ENCODE results near the gene UBL7.

DNA sequence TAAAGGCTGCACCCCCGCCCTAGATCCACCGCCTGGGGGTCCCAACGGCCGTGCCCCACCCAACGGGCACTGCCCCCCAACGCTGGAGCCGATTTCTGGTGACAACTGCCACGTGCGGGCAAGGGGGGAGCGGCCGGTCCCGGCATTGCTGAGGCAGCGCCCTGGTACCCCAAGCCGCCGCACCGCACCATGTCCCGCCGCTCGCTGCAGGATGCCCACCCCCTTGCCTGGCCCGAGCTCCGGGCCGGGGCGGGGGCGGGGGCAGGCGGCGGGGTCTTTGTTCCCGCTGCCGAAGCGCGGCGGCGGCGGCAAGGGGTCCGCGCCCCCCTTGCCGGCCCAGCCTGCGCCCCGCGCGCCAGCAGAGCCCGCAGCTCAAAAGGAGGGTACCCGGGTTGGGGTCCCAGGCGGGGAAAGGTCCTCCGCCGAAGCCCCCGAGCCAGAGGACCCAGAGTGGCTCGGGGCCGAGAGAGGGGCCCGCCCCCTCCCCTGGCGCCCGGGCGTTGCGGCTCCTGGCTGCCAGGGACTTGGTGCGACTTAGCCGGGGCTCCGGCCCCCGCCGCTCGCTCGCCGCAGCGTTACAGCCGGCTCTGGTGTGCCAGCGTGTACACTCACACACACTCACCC is 27.9 kb downstream of the UBL7 start:
- TF ChIP-seq, protein P1, sequence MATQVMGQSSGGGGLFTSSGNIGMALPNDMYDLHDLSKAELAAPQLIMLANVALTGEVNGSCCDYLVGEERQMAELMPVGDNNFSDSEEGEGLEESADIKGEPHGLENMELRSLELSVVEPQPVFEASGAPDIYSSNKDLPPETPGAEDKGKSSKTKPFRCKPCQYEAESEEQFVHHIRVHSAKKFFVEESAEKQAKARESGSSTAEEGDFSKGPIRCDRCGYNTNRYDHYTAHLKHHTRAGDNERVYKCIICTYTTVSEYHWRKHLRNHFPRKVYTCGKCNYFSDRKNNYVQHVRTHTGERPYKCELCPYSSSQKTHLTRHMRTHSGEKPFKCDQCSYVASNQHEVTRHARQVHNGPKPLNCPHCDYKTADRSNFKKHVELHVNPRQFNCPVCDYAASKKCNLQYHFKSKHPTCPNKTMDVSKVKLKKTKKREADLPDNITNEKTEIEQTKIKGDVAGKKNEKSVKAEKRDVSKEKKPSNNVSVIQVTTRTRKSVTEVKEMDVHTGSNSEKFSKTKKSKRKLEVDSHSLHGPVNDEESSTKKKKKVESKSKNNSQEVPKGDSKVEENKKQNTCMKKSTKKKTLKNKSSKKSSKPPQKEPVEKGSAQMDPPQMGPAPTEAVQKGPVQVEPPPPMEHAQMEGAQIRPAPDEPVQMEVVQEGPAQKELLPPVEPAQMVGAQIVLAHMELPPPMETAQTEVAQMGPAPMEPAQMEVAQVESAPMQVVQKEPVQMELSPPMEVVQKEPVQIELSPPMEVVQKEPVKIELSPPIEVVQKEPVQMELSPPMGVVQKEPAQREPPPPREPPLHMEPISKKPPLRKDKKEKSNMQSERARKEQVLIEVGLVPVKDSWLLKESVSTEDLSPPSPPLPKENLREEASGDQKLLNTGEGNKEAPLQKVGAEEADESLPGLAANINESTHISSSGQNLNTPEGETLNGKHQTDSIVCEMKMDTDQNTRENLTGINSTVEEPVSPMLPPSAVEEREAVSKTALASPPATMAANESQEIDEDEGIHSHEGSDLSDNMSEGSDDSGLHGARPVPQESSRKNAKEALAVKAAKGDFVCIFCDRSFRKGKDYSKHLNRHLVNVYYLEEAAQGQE (IDR thresholded peaks at IDR 0.05; ENCODE audit: low read depth, low read length): no peak
- no peak for TF ChIP-seq EP300 (IDR thresholded peaks at IDR 0.05; ENCODE audit: borderline replicate concordance in 1 of 2, control insufficient read depth in 1 of 2, low read depth in 2 of 2, low read length in 2 of 2)
- TF ChIP-seq, protein P2, sequence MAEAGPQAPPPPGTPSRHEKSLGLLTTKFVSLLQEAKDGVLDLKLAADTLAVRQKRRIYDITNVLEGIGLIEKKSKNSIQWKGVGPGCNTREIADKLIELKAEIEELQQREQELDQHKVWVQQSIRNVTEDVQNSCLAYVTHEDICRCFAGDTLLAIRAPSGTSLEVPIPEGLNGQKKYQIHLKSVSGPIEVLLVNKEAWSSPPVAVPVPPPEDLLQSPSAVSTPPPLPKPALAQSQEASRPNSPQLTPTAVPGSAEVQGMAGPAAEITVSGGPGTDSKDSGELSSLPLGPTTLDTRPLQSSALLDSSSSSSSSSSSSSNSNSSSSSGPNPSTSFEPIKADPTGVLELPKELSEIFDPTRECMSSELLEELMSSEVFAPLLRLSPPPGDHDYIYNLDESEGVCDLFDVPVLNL (IDR thresholded peaks at IDR 0.05; ENCODE audit: low read depth, low read length): no peak
- TF ChIP-seq, protein P3, sequence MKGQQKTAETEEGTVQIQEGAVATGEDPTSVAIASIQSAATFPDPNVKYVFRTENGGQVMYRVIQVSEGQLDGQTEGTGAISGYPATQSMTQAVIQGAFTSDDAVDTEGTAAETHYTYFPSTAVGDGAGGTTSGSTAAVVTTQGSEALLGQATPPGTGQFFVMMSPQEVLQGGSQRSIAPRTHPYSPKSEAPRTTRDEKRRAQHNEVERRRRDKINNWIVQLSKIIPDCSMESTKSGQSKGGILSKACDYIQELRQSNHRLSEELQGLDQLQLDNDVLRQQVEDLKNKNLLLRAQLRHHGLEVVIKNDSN (IDR thresholded peaks at IDR 0.05; ENCODE audit: borderline replicate concordance, extremely low read length, insufficient read depth, low read depth, low read length): no peak
- no peak for TF ChIP-seq ZNF24 (IDR thresholded peaks at IDR 0.05)
- no peak for TF ChIP-seq EED (IDR thresholded peaks at IDR 0.05; ENCODE audit: low read depth)
- TF ChIP-seq SIN3A (IDR thresholded peaks at IDR 0.05; ENCODE audit: low read depth, low read length): no peak
- TF ChIP-seq, protein P4, sequence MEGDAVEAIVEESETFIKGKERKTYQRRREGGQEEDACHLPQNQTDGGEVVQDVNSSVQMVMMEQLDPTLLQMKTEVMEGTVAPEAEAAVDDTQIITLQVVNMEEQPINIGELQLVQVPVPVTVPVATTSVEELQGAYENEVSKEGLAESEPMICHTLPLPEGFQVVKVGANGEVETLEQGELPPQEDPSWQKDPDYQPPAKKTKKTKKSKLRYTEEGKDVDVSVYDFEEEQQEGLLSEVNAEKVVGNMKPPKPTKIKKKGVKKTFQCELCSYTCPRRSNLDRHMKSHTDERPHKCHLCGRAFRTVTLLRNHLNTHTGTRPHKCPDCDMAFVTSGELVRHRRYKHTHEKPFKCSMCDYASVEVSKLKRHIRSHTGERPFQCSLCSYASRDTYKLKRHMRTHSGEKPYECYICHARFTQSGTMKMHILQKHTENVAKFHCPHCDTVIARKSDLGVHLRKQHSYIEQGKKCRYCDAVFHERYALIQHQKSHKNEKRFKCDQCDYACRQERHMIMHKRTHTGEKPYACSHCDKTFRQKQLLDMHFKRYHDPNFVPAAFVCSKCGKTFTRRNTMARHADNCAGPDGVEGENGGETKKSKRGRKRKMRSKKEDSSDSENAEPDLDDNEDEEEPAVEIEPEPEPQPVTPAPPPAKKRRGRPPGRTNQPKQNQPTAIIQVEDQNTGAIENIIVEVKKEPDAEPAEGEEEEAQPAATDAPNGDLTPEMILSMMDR (IDR thresholded peaks at IDR 0.05 in 2 of 3, conservative IDR thresholded peaks at IDR 0.05 in 1 of 3; ENCODE audit: control insufficient read depth in 2 of 3, extremely low read depth in 1 of 3, insufficient read depth in 1 of 3, low read depth in 3 of 3, low read length in 3 of 3): no peak

Measured in GM12878 (cell line).